Rectal smooth muscle tissue (tissue), 1 donor: Measurements from ENCODE around the gene SHROOM3.

Experiments
- H3K27ac ChIP-seq: one replicate; pipeline ENCODE4 v1.7.0; 2013; ENCODE audit warnings: low read depth, low read length, inconsistent platforms
- H3K27me3 ChIP-seq: one replicate; pipeline ENCODE4 v1.7.0; 2013; ENCODE audit warnings: low read length; ENCODE audit not compliant: control insufficient read depth, insufficient read depth
- H3K36me3 ChIP-seq: one replicate; pipeline ENCODE4 v1.7.0; 2013; ENCODE audit warnings: low read length; ENCODE audit not compliant: control insufficient read depth, insufficient read depth
- H3K4me1 ChIP-seq: one replicate; pipeline ENCODE4 v1.7.0; 2013; ENCODE audit warnings: low read length; ENCODE audit not compliant: control insufficient read depth, insufficient read depth
- H3K4me3 ChIP-seq: one replicate; pipeline ENCODE4 v1.7.0; 2013; ENCODE audit warnings: low read length
- H3K9ac ChIP-seq: one replicate; pipeline ENCODE4 v1.7.0; 2013; ENCODE audit warnings: low read length

Gene SHROOM3

DNA sequence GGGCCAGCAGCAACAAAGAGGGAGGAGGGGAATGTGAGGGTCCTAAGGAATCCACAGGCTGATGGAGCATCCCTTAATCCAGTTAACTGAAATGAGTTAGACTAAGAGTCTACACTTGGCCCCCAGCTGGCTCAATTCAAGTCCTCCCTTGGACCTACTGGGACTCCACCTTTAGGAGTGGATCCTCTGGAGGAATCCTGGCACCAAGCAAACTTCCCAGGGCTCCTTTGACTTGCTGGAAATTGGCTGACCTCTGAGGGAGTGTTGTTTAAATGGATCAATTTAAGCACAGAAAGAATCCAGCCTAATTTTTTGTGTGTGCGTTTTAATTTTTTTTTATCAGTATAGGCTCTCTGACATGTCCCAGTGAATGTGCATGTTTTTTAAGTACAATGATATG, 114.7 kb downstream of the SHROOM3 start:
- Histone ChIP-seq H3K4me3 (no peak overlapping the region), H3K4me1 (peaks cover 3% of the 10 kb centered on the region), H3K36me3 (no peaks in the 10 kb centered on the region), H3K27me3 (no peaks in the 10 kb centered on the region), H3K9ac (no peak overlapping the region), H3K27ac (no peak overlapping the region)

DNA sequence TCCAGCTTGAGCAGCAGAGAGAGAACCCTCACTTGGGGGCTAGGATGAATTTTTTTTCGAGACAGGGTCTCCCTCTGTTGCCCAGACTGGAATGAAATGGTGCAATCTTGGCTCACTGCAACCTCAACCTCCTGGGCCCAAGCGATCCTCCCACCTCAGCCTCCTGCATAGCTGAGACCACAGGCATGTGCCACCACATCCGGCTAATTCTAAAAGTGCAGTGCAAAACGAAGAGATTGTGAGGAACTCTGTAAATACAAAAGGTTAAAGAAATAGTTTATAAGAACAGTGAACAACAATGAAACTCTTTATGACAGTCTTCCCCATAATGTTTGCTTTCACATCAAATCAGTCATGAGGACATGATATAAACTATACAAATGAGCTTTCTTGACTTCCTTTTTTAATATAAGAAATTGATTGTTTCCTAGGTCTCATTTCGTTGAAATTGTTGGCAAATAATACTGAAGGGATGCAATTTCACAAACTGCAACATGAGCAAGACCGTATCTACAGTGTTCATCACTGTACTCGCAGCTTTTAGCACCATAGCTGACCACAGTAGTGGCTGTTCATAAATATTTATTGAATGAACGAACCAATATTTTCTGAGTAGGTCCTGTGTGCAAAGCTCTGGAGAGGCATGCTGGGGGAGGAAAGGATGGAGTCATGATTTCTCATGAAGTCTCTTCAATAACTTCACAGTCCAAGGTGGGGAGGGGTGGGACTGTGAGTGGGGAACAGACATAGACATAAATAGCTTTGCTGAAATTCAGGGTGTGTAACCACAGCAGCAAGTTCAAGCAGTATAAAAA, 116.1 kb downstream of the SHROOM3 start:
- Histone ChIP-seq H3K27ac (no peak overlapping the region), H3K4me1 (peaks cover 3% of the 10 kb centered on the region), H3K9ac (no peak overlapping the region)

DNA sequence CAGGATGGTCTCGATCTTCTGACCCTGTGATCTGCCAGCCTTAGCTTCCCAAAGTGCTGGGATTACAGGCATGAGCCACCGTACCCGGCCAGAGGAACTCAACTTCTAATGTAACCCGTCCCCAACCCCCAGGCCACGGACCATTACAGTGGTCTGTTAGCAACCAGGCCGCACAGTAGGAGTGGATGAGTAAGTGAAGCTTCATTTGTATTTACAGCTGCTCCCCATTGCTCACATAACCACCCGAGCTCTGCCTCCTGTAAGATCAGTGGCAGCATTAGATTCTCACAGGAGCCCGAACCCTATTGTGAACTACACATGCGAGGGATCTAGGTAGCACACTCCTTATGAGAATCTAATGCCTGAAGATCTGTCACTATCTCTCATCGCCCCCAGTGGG, 119.6 kb downstream of the SHROOM3 start:
- Histone ChIP-seq H3K9ac (no peak overlapping the region), H3K27me3 (no peaks in the 10 kb centered on the region), H3K4me1 (no peaks in the 10 kb centered on the region), H3K36me3 (no peaks in the 10 kb centered on the region), H3K27ac (no peak overlapping the region), H3K4me3 (no peak overlapping the region)

More for the DNA sequence above, 116.1 kb downstream of the SHROOM3 start:
- no peak overlapping the region for H3K4me3 ChIP-seq
- H3K27me3 ChIP-seq = no peaks in the 10 kb centered on the region
- no peaks in the 10 kb centered on the region for H3K36me3 ChIP-seq

DNA sequence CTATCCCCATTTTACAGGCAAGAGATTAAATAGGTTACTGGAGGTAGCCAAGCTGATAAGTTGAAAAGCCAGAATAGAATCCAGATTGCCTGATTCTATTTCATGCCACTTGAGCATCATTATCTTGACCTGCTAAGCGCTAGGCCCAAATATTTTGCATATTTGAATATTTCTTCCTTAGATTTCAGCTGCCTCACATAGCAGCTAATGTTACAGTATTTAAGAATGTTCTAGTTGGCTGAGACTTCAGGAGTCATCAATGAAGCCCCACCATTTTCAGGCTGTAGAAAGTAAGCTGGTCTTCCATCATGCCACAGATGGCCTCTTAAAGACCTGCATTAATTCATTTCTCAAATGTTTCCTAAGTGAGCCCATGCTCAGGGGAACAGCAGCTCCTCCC, 121.4 kb downstream of the SHROOM3 start:
- Histone ChIP-seq H3K36me3 (no peaks in the 10 kb centered on the region), H3K27me3 (no peaks in the 10 kb centered on the region), H3K9ac (no peak overlapping the region), H3K4me1 (no peaks in the 10 kb centered on the region), H3K4me3 (no peak overlapping the region), H3K27ac (no peak overlapping the region)

DNA sequence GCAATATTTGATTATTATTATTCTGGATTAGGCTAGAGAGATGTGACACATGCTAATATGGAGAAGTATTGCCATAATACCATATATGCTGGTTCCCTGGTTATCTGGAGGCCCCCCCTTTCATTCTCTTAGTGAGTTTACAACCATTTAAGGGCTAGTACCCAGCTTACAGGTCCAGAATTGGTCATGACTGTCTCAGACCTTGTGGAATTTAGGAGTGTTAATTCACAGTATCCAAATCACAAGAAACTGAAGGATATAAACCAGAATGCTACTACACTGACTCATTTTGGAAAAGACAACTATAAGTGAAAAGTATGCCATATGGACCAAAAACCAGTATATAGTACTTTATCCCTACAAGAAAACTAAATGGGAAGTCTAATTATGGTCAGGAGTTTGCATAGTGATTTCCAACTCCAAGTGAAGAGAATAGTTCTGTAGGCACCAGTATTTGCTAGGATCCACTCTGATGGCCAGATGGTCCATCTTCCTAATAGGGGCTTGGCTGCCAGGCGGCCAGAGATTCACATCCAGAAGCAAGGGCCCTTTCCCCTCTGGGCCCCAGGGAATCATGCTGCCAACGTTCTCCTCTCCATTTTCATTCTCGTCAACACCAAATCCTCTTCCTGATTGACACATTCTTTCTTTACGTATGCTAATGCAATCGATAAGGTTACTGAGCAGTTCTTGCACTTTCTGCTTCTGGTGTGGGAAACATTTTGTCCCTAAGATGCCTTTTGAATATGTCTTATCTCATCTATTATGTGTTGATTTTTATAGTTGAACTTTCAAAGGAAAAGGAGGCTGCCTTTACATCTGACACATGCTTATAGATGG, 123.6 kb downstream of the SHROOM3 start:
- Histone ChIP-seq H3K27ac (no peak overlapping the region), H3K9ac (no peak overlapping the region), H3K4me1 (peaks cover 7% of the 10 kb centered on the region), H3K27me3 (no peaks in the 10 kb centered on the region), H3K36me3 (no peaks in the 10 kb centered on the region), H3K4me3 (no peak overlapping the region)

DNA sequence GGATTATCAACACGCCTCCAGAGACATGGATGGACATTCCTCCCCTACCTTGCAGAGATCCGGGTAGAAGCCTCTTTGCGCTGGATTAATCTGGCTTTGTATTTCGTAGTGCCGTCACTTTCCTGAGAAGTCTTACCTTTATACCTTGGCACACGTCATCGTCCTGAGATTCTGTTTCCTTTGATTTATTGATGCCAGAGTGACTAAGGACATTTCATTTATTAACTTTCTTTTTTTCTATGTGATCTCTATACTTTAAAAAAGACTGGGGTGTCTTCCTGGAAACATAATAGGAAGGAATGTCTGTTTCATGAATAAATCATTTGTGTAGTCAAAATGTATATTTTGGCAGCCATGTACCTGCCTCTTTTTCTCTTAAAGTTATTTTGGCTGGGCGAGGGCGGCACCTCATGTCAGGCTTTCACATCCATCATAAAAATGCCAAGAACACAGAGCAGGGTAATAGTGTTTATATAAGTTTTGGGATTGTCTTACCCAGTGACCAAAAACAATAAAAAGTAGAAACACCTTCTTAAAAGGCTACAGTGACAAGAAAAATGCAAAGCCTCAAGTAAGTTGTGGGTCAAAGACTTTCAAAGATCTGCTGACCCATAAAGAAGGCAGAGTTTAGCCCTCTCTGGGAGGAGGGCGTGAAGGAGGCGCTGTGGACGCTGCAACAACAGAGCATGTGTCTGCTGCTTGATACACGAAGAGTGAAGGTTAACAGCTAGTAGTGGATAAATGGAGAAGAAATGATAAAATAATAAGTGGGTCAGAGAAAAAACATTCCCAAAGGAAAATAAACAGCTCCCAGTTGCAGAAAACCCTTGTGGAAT, 124.4 kb downstream of the SHROOM3 start:
- no peaks in the 10 kb centered on the region for H3K27me3 ChIP-seq
- H3K4me1 ChIP-seq = peaks cover 7% of the 10 kb centered on the region
- no peaks in the 10 kb centered on the region for H3K36me3 ChIP-seq
- H3K4me3 ChIP-seq = no peak overlapping the region
- H3K9ac ChIP-seq = no peak overlapping the region
- H3K27ac ChIP-seq = no peak overlapping the region

DNA sequence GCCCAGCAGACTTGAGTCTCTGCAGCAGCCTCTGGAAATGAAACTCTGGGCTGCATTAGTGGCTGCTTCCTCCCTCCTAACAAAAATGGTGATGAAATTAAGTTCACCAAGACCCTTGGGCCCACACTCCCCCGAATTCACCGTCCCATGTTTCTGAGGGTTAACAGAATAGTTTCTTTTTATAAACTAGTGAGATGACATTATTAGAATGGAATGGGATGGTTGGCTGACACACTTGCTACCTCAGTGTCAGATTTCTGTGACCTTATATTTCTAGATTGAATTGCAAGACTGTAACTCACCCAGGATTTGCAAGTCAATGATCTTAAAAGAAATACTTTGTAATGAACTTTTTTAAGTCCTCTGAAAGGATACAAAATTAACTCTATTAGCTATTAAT, 127.1 kb downstream of the SHROOM3 start:
- H3K4me1 ChIP-seq = peaks cover 7% of the 10 kb centered on the region
- H3K36me3 ChIP-seq = no peaks in the 10 kb centered on the region
- no peaks in the 10 kb centered on the region for H3K27me3 ChIP-seq
- no peak overlapping the region for H3K27ac ChIP-seq
- no peak overlapping the region for H3K9ac ChIP-seq
- H3K4me3 ChIP-seq = no peak overlapping the region

DNA sequence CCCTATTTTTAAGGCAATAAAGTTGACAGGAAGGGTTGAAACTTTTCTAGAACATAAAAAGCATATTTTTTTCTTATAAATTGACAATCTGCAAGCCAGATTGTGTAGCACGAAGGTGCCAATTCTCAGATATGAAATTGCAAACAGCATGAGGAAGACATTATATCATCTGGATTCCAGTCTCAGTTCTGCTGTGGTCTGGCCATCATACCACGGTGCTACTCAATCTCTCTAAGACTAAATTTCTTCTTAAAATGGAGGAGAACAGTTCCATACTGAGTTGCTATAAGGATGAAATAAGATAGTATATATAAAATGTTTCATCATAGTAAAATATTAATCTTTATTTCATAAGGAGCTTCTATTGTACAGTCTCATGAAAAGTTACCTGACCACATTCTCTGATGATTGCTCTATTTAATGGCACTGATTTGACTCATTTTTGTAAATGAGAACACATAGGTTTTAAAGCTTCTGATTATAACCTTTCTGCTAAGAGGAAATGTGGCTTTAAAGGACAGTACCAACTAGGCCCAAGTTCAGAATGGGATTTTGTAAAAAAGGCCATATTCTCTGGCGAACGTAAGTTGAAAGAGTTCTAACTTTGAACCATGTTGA, 127.9 kb downstream of the SHROOM3 start:
- Histone ChIP-seq H3K4me3 (no peak overlapping the region), H3K27ac (peak overlapping the region; percentile 14), H3K4me1 (peaks cover 7% of the 10 kb centered on the region), H3K27me3 (no peaks in the 10 kb centered on the region), H3K9ac (no peak overlapping the region), H3K36me3 (no peaks in the 10 kb centered on the region)

DNA sequence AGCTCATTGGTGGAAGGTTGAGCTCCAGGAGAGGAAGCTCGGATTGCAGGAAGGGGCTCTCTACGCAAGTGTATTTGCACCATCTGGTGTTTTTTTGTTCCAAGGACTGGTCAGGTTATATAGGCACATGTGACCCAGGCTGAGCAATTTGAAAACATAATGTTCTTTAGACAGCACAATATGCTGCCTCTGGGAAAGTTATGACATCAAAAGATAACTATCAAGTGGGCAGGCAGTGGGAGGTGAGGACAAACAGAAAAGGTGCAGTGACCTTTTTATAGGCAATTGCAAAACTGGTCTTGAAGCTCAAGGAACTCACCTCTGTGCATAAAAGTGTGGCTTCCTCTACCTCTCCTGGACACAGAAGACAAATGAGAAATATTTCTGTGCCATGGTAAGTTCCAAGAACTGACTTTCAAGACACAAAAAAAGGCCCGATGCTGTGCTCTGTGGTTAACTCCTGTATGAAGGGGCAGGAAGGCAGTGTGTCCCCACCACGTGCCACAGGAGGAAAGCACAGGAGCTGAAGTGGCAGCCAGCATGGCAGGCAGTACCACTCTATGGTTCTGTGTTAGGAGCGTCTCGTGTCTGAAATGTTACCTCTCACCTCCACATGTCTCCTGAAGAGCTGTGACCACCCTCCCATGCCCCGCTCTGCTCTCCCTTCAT, 128.6 kb downstream of the SHROOM3 start:
- Histone ChIP-seq H3K9ac (no peak overlapping the region), H3K36me3 (no peaks in the 10 kb centered on the region), H3K27me3 (no peaks in the 10 kb centered on the region), H3K4me1 (peaks cover 7% of the 10 kb centered on the region), H3K27ac (peak overlapping the region; percentile 14), H3K4me3 (no peak overlapping the region)

DNA sequence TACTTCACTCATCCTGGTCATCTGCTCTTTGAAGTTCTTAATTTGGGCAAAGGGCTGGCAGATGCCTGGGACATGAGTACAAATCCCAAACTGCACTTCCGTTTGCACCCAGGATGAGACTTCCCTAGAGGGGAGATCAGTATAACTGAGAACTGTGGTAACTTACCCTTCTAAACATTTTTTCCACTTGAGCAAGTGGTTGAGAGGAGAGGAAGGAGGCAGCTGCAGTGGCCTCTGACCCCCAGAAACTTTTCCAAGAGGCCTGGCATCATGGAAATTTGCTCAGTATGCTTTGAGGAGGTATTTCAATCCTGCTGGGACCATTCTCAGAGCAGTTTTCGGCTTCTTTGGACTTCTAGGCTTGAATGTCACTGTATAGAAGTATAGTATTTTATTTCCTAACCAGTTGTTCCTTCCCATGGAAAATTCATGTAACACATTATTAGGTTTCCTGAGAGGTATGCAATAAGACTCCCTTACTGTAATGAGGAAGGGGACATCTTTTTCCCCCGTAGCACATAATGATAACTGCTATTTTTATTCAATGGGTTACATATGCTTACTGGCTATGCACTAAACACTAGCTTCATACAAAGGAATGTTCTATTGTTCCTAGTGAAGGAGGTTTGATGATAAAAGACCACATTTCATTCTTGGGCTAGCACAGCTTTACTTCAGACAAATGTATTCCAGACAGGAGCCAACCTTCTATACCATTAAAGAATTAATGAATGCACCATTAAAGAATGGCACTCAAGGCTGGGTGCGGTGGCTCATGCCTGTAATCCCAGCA, 129.3 kb downstream of the SHROOM3 start:
- Histone ChIP-seq H3K4me3 (no peak overlapping the region), H3K27ac (no peak overlapping the region), H3K36me3 (no peaks in the 10 kb centered on the region), H3K4me1 (peaks cover 7% of the 10 kb centered on the region), H3K9ac (no peak overlapping the region), H3K27me3 (no peaks in the 10 kb centered on the region)

DNA sequence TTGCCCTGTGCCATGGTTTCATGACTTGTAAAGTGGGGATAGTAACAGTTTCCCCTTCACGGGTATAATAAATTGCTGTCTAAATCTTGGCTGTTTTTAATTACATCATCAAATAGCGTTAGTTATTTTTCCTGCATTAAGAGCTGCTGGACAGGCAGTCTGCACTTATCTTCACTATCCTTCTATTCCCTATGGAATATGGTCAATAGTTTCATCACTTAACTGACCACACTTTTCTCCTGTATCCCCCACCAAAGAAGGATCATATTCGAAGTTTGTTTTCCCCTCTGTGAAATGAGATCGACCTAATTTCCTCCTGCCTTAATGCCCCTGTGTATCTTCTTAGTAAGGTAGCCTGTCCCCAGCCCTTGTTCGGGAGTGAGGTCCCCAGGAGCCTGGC, 133.2 kb downstream of the SHROOM3 start:
- H3K27ac ChIP-seq = no peak overlapping the region
- H3K4me1 ChIP-seq = peaks cover 3% of the 10 kb centered on the region
- H3K4me3 ChIP-seq = no peak overlapping the region
- no peaks in the 10 kb centered on the region for H3K36me3 ChIP-seq
- no peak overlapping the region for H3K9ac ChIP-seq
- H3K27me3 ChIP-seq = no peaks in the 10 kb centered on the region
